NCI-H1417 (cell line): Measurements from ENCODE around the gene SIGLEC12.
"Not testable (repeated sequence)": the region's sequence is repeated elsewhere in the genome, so short reads cannot be mapped to it uniquely, and the experiment has no call there.

Experiments used
- DNase-seq, 3 experiments: peaks; one replicate each; lab custom pipeline; 2025; lab: John Stamatoyannopoulos, UW

SIGLEC12 gene

GRCh38 chr19:51524666-51525264 is 23.2 kb upstream of the SIGLEC12 start:
- no peak for DNase-seq

- DNase-seq = no peak
These were observed 20.2 kb upstream of the SIGLEC12 start for GRCh38 chr19:51521781-51522180.

GRCh38 chr19:51521357-51521756 is 19.8 kb upstream of the SIGLEC12 start:
- no peak for DNase-seq

- no peak for DNase-seq
These were observed 19.1 kb upstream of the SIGLEC12 start for GRCh38 chr19:51520728-51521127.

GRCh38 chr19:51514866-51515481 is 13.4 kb upstream of the SIGLEC12 start:
- DNase-seq = peak; percentile 6 to 58 (median 51)

GRCh38 chr19:51513968-51514367 is 12.4 kb upstream of the SIGLEC12 start:
- DNase-seq = no peak

GRCh38 chr19:51511353-51511752 is 9.8 kb upstream of the SIGLEC12 start:
- DNase-seq = peak in 1 of 3 experiments; percentile 1

GRCh38 chr19:51509823-51510660 is 8.4 kb upstream of the SIGLEC12 start:
- no peak for DNase-seq

GRCh38 chr19:51508059-51508733 is 6.6 kb upstream of the SIGLEC12 start:
- no peak for DNase-seq

- no peak for DNase-seq
These were observed 6.0 kb upstream of the SIGLEC12 start for GRCh38 chr19:51507640-51508058.

GRCh38 chr19:51507192-51507591 is 5.6 kb upstream of the SIGLEC12 start:
- DNase-seq = no peak

- DNase-seq = no peak
These were observed 4.3 kb upstream of the SIGLEC12 start for GRCh38 chr19:51505904-51506303.

- DNase-seq = no peak
These were observed 2.3 kb upstream of the SIGLEC12 start for GRCh38 chr19:51503896-51504295.

- DNase-seq = no peak
These were observed 1.8 kb upstream of the SIGLEC12 start for GRCh38 chr19:51503286-51503817.

- not testable (repeated sequence) for DNase-seq
These were observed 669 bp downstream of the SIGLEC12 start for GRCh38 chr19:51500931-51501330.

- DNase-seq = no peak
These were observed 3.9 kb downstream of the SIGLEC12 start for GRCh38 chr19:51497666-51498065.

GRCh38 chr19:51493776-51494175 is 7.8 kb downstream of the SIGLEC12 start:
- no peak for DNase-seq

GRCh38 chr19:51491586-51491985 is 10.0 kb downstream of the SIGLEC12 start:
- no peak for DNase-seq

- DNase-seq = no peak
These were observed 10.9 kb downstream of the SIGLEC12 start for GRCh38 chr19:51490676-51491075.

- DNase-seq = no peak
These were observed 12.5 kb downstream of the SIGLEC12 start for GRCh38 chr19:51489113-51489512.

- DNase-seq = no peak
These were observed 13.1 kb downstream of the SIGLEC12 start for GRCh38 chr19:51488491-51488890.

GRCh38 chr19:51485960-51486660 is 15.5 kb downstream of the SIGLEC12 start:
- DNase-seq = no peak
